Right lobe of liver (tissue), 6 donors: Measurements from ENCODE around the gene DDX27. TPM values are rescaled to one million over a fixed set of nuclear protein-coding genes. Genes with fewer than 3 reads are reported as not detected.

ENCODE experiments used
- ATAC-seq, 4 donors: fragments of 200-7000 bp; cut with Tn5 transposase; one replicate each; pipeline ENCODE4 v1.9.1; 2020; ENCODE audit warnings: mild to moderate bottlenecking in 4 of 4, moderate library complexity in 4 of 4
- DNase-seq, 3 donors: peaks; one replicate each; pipeline ENCODE4 v3.0.0-alpha.2; 2020
- H3K27ac ChIP-seq, 3 donors: fragments of 200-600 bp; one replicate each; pipeline ENCODE4 v1.8.0; 2022
- H3K27me3 ChIP-seq, 2 donors: fragments of 200-600 bp; one replicate each; pipeline ENCODE4 v1.8.0; 2022
- H3K36me3 ChIP-seq, 4 donors: fragments of 200-600 bp; sonication (generic) in 1 of 4; one replicate each; pipeline versions ENCODE4 v1.5.1 to v1.8.0; 2017 to 2022; ENCODE audit warnings: control low read depth in 1 of 4
- H3K4me1 ChIP-seq, 4 donors: fragments of 200-600 bp; sonication (generic) in 1 of 4; one replicate each; pipeline versions ENCODE4 v1.5.1 to v1.8.0; 2017 to 2022; ENCODE audit warnings: control low read depth in 1 of 4
- H3K4me3 ChIP-seq, 3 donors: fragments of 200-600 bp; one replicate each; pipeline ENCODE4 v1.8.0; 2022
- H3K9me3 ChIP-seq, 4 donors: fragments of 200-600 bp; sonication (generic) in 1 of 4; one replicate each; pipeline versions ENCODE4 v1.5.1 to v1.8.0; 2017 to 2022; ENCODE audit warnings: control low read depth in 1 of 4
- CTCF ChIP-seq, 4 donors: fragments of 200-600 bp in 3 of 4; fragments of 450-650 bp in 1 of 4; IDR thresholded peaks; one replicate each; pipeline versions ENCODE4 v1.5.1 to v1.8.0; 2016 to 2022; ENCODE audit warnings: antibody characterized with exemption in 4 of 4, mild to moderate bottlenecking in 2 of 4
- POLR2A ChIP-seq: fragments of 450-650 bp; IDR thresholded peaks from one replicate; pipeline ENCODE4 v1.6.1; 2017; ENCODE audit warnings: antibody characterized with exemption, mild to moderate bottlenecking
- WGBS: methylation state at CpG from one replicate; pipeline ENCODE4 v1.1.6; 2018; ENCODE audit warnings: low coverage, low lambda C conversion rate; ENCODE audit not compliant: insufficient coverage; ENCODE audit errors: missing lambda C conversion rate; 5-methylcytosine and 5-hydroxymethylcytosine counted together
- intact Hi-C, 2 donors: fragments of 100-400 bp; cut with DNase I; formaldehyde crosslinking; loops; one replicate each; pipeline versions ENCODE4 v1.11.2 to v1.14.1; 2022
- total RNA-seq, 6 experiments: library from RNA; depleted of rRNA in 2 of 6; stranded (reverse); fragments of >200 nt in 2 of 6; fragmentation: NEBNext Ultra II Directional in 3 of 6; extraction: Animal tissue kit (Norgen Biotek cat#: 25700) in 3 of 6; gene quantifications; one replicate each; pipeline versions ENCODE4 v1.1.0 to v1.2.4, GENCODE V29; 2016 to 2023
- donor health status: DM: no; HTN: yes; CAD: no.
- donor health status: DM: no; HTN: no; CAD: no.
- donor health status: DM: no; HTN: no; CAD: no.
- donor health status: DM: no; HTN: yes; CAD: no.
- donor health status: DM: no; HTN: yes; CAD: no.

The DDX27 gene
- total RNA-seq, 6 experiments from 2014 or later, result 7.6 to 15.7 (median 11.6) TPM

- H3K27ac ChIP-seq, result no peak overlapping the region
- peak in 1 of 3 donors; percentile 10 for DNase-seq
- H3K36me3 ChIP-seq, result peaks cover 0 to 39% (median 13%) of the 10 kb centered on the region in 4 donors
- WGBS, result 77% methylated on average over 5 of the region's 5 CpGs
- no peak overlapping the region for H3K4me3 ChIP-seq
- peaks cover 0 to 8% (median 5%) of the 10 kb centered on the region in 4 donors for H3K4me1 ChIP-seq
- intact Hi-C loops, result no loop called here
- H3K27me3 ChIP-seq, result no peaks in the 10 kb centered on the region
- ATAC-seq, result peak in 1 of 4 donors; percentile 18
- TF ChIP-seq POLR2A, result no peak
- TF ChIP-seq CTCF (IDR thresholded peaks at IDR 0.05), result no peak
- H3K9me3 ChIP-seq, result no peaks in the 10 kb centered on the region
Observed at GRCh38 chr20:49270736-49271135, 51.5 kb downstream of the DDX27 start.

- peaks cover 0 to 37% (median 13%) of the 10 kb centered on the region in 4 donors for H3K36me3 ChIP-seq
- ATAC-seq (no peak), DNase-seq (no peak)
- no peak overlapping the region for H3K27ac ChIP-seq
- H3K27me3 ChIP-seq, result no peaks in the 10 kb centered on the region
- TF ChIP-seq CTCF (IDR thresholded peaks at IDR 0.05) (no peak), POLR2A (no peak)
- no peaks in the 10 kb centered on the region for H3K9me3 ChIP-seq
- H3K4me1 ChIP-seq, result peaks cover 0 to 17% (median 10%) of the 10 kb centered on the region in 4 donors
- no peak overlapping the region for H3K4me3 ChIP-seq
- WGBS, result 43% methylated on average over 1 of the region's 1 CpG
- intact Hi-C loops, result no loop called here
Observed at GRCh38 chr20:49272654-49273053, 53.4 kb downstream of the DDX27 start.

- Histone ChIP-seq H3K4me1 (peaks cover 0 to 17% (median 7%) of the 10 kb centered on the region in 4 donors), H3K4me3 (no peak overlapping the region), H3K27ac (no peak overlapping the region), H3K9me3 (no peaks in the 10 kb centered on the region), H3K27me3 (no peaks in the 10 kb centered on the region), H3K36me3 (peaks cover 0 to 37% (median 13%) of the 10 kb centered on the region in 4 donors)
- no peak for TF ChIP-seq POLR2A
- WGBS, result 92% methylated on average over 7 of the region's 8 CpGs
- intact Hi-C loops, result no loop called here
- ATAC-seq (no peak), DNase-seq (no peak)
Observed at GRCh38 chr20:49273696-49274277, 54.6 kb downstream of the DDX27 start.

- H3K36me3 ChIP-seq, result peaks cover 0 to 35% (median 19%) of the 10 kb centered on the region in 4 donors
- ATAC-seq (no peak), DNase-seq (no peak)
- intact Hi-C loops, result no loop called here
- no peak overlapping the region for H3K4me3 ChIP-seq
- no peaks in the 10 kb centered on the region for H3K9me3 ChIP-seq
- H3K27me3 ChIP-seq, result no peaks in the 10 kb centered on the region
- H3K27ac ChIP-seq, result no peak overlapping the region
- peaks cover 0 to 27% (median 11%) of the 10 kb centered on the region in 4 donors for H3K4me1 ChIP-seq
- no peak for TF ChIP-seq CTCF (IDR thresholded peaks at IDR 0.05)
- no peak for TF ChIP-seq POLR2A
- 94% methylated on average over 4 of the region's 4 CpGs for WGBS
Observed at GRCh38 chr20:49275216-49275615, 56.0 kb downstream of the DDX27 start.

- H3K4me1 ChIP-seq, result peaks cover 0 to 30% (median 11%) of the 10 kb centered on the region in 4 donors
Observed at GRCh38 chr20:49275636-49276035, 56.4 kb downstream of the DDX27 start.

More at GRCh38 chr20:49275636-49276035, 56.4 kb downstream of the DDX27 start:
- no peak for ATAC-seq
- no peak overlapping the region for H3K4me3 ChIP-seq
- no peak overlapping the region for H3K27ac ChIP-seq
- no peak for DNase-seq
- TF ChIP-seq POLR2A (no peak), CTCF (IDR thresholded peaks at IDR 0.05) (no peak)
- intact Hi-C loops, result no loop called here
- no peaks in the 10 kb centered on the region for H3K27me3 ChIP-seq
- H3K9me3 ChIP-seq, result no peaks in the 10 kb centered on the region
- WGBS, result 56% methylated on average over 2 of the region's 2 CpGs
- H3K36me3 ChIP-seq, result peaks cover 0 to 36% (median 22%) of the 10 kb centered on the region in 4 donors
